Measurements from ENCODE around the gene NUDCD3.

The NUDCD3 gene

DNA sequence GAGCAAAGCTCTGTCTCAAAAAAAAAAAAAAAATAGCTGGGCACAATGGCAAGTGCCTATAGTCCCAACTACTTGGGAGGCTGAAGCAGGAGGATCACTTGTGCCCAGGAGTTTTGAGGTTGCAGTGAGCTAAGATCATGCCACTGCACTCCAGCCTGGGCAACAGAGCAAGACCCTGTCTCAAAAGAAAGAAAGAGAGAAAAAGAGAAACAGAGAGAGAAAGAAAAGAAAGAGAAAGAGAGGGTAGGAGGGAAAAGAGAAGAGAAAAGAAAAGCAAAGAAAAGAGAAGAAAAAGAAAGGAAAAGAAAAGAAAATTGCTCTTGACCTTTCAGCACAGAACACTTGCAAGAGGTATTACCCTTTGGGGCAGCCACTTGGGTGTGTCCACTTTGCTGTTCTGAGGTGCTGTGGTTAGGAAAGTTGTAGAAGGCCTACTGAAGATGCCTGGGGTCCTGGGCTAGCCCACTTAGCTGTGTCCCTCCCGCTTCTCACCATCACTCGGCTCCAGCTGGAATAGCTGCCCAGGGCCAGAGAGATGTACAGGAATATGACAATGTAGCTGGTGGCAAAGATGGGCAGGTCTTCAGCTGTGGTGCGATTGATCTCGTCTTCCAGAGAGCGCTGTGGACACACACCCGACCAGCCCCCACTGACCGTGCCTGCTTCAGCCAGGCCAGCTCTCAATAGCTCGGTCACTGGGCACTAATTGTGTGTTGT is 45.0 kb upstream of the NUDCD3 start:
- DNase-seq (ENCODE audit: low spot score) = no peak
- Histone ChIP-seq H3K27ac (no peak overlapping the region), H3K4me3 (no peak overlapping the region)
- TF ChIP-seq, protein P1, sequence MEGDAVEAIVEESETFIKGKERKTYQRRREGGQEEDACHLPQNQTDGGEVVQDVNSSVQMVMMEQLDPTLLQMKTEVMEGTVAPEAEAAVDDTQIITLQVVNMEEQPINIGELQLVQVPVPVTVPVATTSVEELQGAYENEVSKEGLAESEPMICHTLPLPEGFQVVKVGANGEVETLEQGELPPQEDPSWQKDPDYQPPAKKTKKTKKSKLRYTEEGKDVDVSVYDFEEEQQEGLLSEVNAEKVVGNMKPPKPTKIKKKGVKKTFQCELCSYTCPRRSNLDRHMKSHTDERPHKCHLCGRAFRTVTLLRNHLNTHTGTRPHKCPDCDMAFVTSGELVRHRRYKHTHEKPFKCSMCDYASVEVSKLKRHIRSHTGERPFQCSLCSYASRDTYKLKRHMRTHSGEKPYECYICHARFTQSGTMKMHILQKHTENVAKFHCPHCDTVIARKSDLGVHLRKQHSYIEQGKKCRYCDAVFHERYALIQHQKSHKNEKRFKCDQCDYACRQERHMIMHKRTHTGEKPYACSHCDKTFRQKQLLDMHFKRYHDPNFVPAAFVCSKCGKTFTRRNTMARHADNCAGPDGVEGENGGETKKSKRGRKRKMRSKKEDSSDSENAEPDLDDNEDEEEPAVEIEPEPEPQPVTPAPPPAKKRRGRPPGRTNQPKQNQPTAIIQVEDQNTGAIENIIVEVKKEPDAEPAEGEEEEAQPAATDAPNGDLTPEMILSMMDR (IDR thresholded peaks at IDR 0.05) = no peak

DNA sequence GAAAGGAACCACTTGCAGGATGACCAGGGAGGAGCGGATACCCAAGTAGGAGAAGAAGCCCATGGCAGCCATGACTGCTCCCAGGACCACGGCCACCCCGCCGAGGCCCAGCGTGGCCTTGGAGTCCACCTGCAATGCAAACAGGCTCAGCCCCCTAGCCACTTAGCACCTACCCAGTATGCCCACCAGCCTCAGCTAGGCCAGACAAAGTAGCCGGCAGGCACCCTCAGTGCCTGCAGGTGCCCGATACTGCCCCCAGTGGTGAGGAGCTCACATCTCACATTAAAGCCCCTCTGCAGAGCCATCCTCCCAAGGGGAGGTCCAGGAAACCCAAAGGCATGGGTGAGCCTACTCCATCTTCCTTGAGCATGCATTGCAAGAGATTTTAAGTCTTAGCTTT is 44.0 kb upstream of the NUDCD3 start:
- Histone ChIP-seq H3K27ac (no peak overlapping the region), H3K4me3 (no peak overlapping the region)
- TF ChIP-seq, protein P1 (IDR thresholded peaks at IDR 0.05) = no peak
- no peak for DNase-seq (ENCODE audit: low spot score)

DNA sequence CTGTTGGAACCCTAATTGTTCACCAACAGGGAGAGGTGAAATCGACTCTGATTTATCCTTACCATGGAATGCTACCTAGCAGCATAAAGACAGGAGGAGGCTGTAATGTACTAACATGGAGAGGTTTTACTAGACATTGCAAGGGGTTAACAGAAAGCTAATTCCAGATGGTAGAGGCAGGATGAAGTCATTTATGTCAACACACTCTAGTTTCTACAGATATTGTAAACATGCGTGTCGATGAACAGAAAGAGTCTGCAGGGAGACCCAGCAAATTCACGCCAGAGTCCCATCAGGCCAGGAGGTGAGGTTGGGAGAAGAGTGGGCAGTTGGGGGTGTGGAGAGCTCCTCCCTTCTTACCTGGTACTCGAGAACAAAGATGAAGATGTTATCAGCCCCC is 43.6 kb upstream of the NUDCD3 start:
- TF ChIP-seq, protein P1 (IDR thresholded peaks at IDR 0.05) = no peak
- H3K27ac ChIP-seq = no peak overlapping the region
- H3K4me3 ChIP-seq = no peak overlapping the region
- no peak for DNase-seq (ENCODE audit: low spot score)

DNA sequence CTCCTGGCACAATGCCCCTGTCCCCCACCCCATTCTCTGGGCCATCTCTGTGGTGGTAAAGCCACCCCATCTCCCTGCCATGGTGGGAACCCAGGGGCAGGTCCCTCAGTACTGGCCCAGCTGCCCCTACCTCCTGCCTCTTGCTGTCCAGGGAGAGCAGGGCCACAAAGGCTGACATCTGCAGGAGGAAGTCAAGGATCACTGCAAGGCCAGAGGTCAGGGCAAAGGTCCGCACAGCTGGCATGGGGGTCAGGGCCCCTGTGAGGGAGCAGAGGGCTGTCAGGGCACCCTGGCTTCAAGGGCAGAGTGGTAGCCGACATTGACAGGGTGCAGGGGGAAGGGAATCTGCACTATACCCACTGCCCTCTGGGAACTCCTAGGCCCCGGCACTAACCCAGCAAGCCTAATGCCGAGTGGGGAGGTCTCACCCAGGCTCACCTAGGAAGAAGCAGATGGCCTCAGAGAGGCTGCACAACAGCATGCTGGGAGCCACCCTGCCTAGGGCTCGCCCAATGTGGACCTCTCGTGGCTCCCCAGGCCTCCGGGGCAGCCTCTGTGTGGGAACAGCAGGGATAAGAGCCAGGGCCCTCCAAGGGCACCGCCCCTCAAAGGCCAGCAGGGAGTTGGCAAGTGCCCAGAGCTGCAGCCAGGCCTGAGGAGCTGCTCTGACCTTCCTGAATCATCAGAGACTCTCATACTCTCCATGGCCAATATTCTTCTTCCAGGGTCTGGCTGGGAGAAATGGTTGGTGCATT is 43.0 kb upstream of the NUDCD3 start:
- TF ChIP-seq, protein P1 (IDR thresholded peaks at IDR 0.05) = no peak
- no peak overlapping the region for H3K4me3 ChIP-seq
- no peak for DNase-seq (ENCODE audit: low spot score)
- no peak overlapping the region for H3K27ac ChIP-seq

DNA sequence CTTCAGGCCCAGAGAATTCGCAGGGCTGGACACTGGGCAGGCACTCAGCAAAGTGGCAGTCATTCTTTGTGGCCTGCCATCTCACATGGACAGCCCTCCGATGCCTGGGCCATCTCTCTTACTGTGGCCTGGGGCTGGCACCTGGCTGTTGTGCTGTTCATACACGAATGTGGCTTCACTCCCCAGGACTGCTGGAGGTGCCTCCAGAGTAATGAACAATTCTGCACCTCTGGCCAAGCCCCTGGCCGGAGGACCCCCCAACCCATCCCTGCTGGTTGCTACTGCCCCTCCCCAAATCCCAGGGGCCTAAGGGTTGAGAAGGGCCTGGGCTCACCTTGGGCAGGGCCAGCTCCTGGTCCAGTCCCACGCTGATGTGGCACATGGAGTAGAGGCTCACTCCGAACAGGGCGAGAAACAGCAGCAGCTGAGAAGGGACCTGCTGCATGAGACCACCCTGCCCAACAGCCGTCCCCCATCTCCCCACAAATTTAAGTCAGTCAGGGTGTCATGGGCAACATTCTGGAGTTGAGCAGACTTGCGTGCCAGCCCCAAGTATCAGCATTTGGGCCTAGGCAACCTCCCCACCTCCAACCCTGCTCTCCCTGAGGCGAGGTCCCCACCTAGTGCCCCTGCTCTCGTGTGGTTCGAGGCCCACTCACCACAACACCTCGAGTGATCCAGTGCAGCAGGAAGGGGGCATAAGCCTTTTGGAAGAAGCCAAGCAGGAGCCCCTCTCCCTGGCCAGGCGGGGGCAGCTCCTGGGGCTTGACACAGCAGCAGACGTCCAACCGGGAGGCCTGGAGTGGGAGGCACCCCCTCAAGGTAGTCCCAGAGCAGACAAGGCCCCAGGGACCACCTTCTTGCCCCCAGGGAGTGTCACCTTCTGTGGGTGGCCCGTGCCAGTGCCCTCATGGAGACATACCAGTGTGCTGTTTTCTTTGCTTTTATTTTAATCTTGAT is 41.2 kb upstream of the NUDCD3 start:
- TF ChIP-seq, protein P1 (IDR thresholded peaks at IDR 0.05) = no peak
- DNase-seq (ENCODE audit: low spot score) = no peak
- Histone ChIP-seq H3K27ac (no peak overlapping the region), H3K4me3 (no peak overlapping the region)

DNA sequence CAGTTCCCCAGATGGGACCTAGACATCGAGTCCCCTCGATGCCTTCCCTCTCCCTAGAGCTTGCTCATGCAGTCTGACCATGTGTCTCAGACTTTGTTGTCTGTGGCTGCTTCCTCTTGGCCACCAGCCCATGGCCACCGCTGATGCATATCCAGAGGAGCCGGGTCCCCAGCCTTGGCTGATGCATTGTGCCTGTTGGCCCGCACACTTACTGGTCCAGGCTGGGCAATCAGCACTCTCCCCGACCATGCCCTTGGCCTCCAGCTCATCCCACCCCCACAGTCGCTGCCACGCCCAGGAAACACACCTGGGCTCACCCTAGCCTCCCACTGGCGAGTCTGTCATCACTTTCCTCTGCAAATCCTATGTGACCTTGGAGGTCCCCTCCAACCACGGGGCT is 40.5 kb upstream of the NUDCD3 start:
- Histone ChIP-seq H3K4me3 (no peak overlapping the region), H3K27ac (no peak overlapping the region)
- TF ChIP-seq, protein P1 (IDR thresholded peaks at IDR 0.05) = no peak
- no peak for DNase-seq (ENCODE audit: low spot score)
